NCI-H146 treated with DMSO at 0.1 percent for 48 hours (cell line): ENCODE data around the gene PLA2G2D.

Experiments
- DNase-seq: peaks from one replicate; lab custom pipeline; 2025; ENCODE audit not compliant: unreplicated experiment; lab: John Stamatoyannopoulos, UW

Gene PLA2G2D

GRCh38 chr1:20069874-20070273 is 49.5 kb downstream of the PLA2G2D start, which contains the start of gene PLA2G5:
Gene PLA2G5, plus strand, starts transcription at chr1:20070194. Its CDS starts 14,637 bp downstream, at chr1:20084831.
- no peak for DNase-seq

- DNase-seq: no peak
Measured at GRCh38 chr1:20068722-20069121, 50.6 kb downstream of the PLA2G2D start.

GRCh38 chr1:20063861-20064292 is 55.5 kb downstream of the PLA2G2D start:
- no peak for DNase-seq
